Sigmoid colon (tissue), 7 donors: Measurements from ENCODE around the gene CD93. TPM values are rescaled to one million over a fixed set of nuclear protein-coding genes. Genes with fewer than 3 reads are reported as not detected.

ENCODE experiments used
- DNase-seq: peaks from one replicate; pipeline ENCODE4 v3.0.0-alpha.2; 2019
- H3K27ac ChIP-seq, 4 donors: fragments of 200-600 bp; sonication (generic); one replicate each; pipeline ENCODE4 v1.5.1; 2016 to 2019; ENCODE audit warnings: mild to moderate bottlenecking in 1 of 4
- H3K27me3 ChIP-seq, 3 donors: fragments of 200-600 bp; sonication (generic); one replicate each; pipeline ENCODE4 v1.5.1; 2019; ENCODE audit warnings: mild to moderate bottlenecking in 1 of 3
- H3K36me3 ChIP-seq, 4 donors: fragments of 200-600 bp; sonication (generic); one replicate each; pipeline ENCODE4 v1.5.1; 2016 to 2019
- H3K4me1 ChIP-seq, 4 donors: fragments of 200-600 bp; sonication (generic); one replicate each; pipeline ENCODE4 v1.5.1; 2017 to 2019
- H3K4me3 ChIP-seq, 4 donors: fragments of 200-600 bp; sonication (generic); one replicate each; pipeline ENCODE4 v1.5.1; 2017 to 2019; ENCODE audit warnings: mild to moderate bottlenecking in 2 of 4, moderate library complexity in 1 of 4
- H3K9me3 ChIP-seq, 4 donors: fragments of 200-600 bp in 3 of 4; sonication (generic) in 3 of 4; one replicate each; pipeline versions ENCODE4 v1.5.1 to v1.6.1; 2013 to 2019
- CTCF ChIP-seq, 4 experiments: fragments of 450-650 bp in 3 of 4; fragments of 200-600 bp in 1 of 4; IDR thresholded peaks; one replicate each; pipeline ENCODE4 v1.5.1; 2016 to 2019; ENCODE audit warnings: antibody characterized with exemption in 4 of 4, mild to moderate bottlenecking in 3 of 4, moderate library complexity in 2 of 4
- EP300 ChIP-seq, 4 donors: sonication (generic); formaldehyde crosslinking; IDR thresholded peaks; one replicate each; pipeline ENCODE4 v1.6.1; 2017; ENCODE audit warnings: antibody characterized with exemption in 4 of 4
- POLR2A ChIP-seq, 2 donors: fragments of 450-650 bp; IDR thresholded peaks; one replicate each; pipeline ENCODE4 v1.6.1; 2016; ENCODE audit warnings: antibody characterized with exemption in 2 of 2, mild to moderate bottlenecking in 2 of 2, moderate library complexity in 2 of 2
- POLR2AphosphoS5 ChIP-seq, 4 donors: sonication (generic); formaldehyde crosslinking; IDR thresholded peaks; one replicate each; pipeline ENCODE4 v1.6.1; 2017; ENCODE audit warnings: antibody characterized with exemption in 4 of 4
- WGBS, 2 donors: extraction: QIAGEN DNeasy Blood & Tissue Kit; methylation state at CpG; one replicate each; pipeline ENCODE4 v1.1.7; 2013; 5-methylcytosine and 5-hydroxymethylcytosine counted together
- intact Hi-C: fragments of 100-400 bp; cut with DNase I; formaldehyde crosslinking; loops from one replicate; pipeline ENCODE4 v1.15.1; 2023
- polyA plus RNA-seq, 3 donors: library from polyadenylated mRNA; stranded (reverse); fragments of 200-250 nt; gene quantifications; one replicate each; pipeline ENCODE4 v1.2.3, GENCODE V29; 2013
- total RNA-seq, 4 donors: library from RNA; depleted of rRNA; stranded (reverse); fragments of >200 nt; gene quantifications; one replicate each; pipeline ENCODE4 v1.1.0, GENCODE V29; 2016
- donor health status: healthy with polysubstance abuse.
- donor health status: Bipolar disorder and iron deficiency.
- donor health status: healthy.

The CD93 gene
- total and polyA plus RNA-seq, 7 donors = 1.8 to 27.2 (median 14.5) TPM

- Histone ChIP-seq H3K27me3 (no peaks in the 10 kb centered on the region), H3K9me3 (no peaks in the 10 kb centered on the region), H3K36me3 (no peaks in the 10 kb centered on the region), H3K4me3 (no peak overlapping the region), H3K27ac (no peak overlapping the region), H3K4me1 (no peaks in the 10 kb centered on the region)
- no peak for TF ChIP-seq CTCF (IDR thresholded peaks at IDR 0.05)
- TF ChIP-seq POLR2AphosphoS5 (IDR thresholded peaks at IDR 0.05) = no peak
- TF ChIP-seq EP300 (IDR thresholded peaks at IDR 0.05) = no peak
- no peak for TF ChIP-seq POLR2A (IDR thresholded peaks at IDR 0.05)
- peak; percentile 24 for DNase-seq
- intact Hi-C loops = no loop called here
- 77 to 78% methylated on average over 13 of the region's 13 CpGs for WGBS, 2 donors
Observed at GRCh38 chr20:23099791-23100719, 13.9 kb upstream of the CD93 start.

GRCh38 chr20:23097636-23098580 lies 11.8 kb upstream of the CD93 start:
- TF ChIP-seq CTCF (IDR thresholded peaks at IDR 0.05) (no peak), POLR2A (IDR thresholded peaks at IDR 0.05) (no peak)
- intact Hi-C loops = no loop called here
- Histone ChIP-seq H3K4me3 (no peak overlapping the region), H3K36me3 (no peaks in the 10 kb centered on the region), H3K27ac (no peak overlapping the region), H3K27me3 (no peaks in the 10 kb centered on the region), H3K4me1 (no peaks in the 10 kb centered on the region), H3K9me3 (no peaks in the 10 kb centered on the region)
- peak; percentile 55 for DNase-seq
- 79 to 86% methylated on average over 16 of the region's 16 CpGs for WGBS, 2 donors

GRCh38 chr20:23096986-23097520 lies 10.9 kb upstream of the CD93 start:
- H3K9me3 ChIP-seq = no peaks in the 10 kb centered on the region
- WGBS, 2 donors = 77 to 86% methylated on average over 11 of the region's 11 CpGs
- no peaks in the 10 kb centered on the region for H3K4me1 ChIP-seq
- H3K36me3 ChIP-seq = no peaks in the 10 kb centered on the region
- intact Hi-C loops = no loop called here
- DNase-seq = peak; percentile 27
- no peaks in the 10 kb centered on the region for H3K27me3 ChIP-seq
- H3K27ac ChIP-seq = no peak overlapping the region
- no peak overlapping the region for H3K4me3 ChIP-seq
- TF ChIP-seq POLR2AphosphoS5 (IDR thresholded peaks at IDR 0.05) = no peak
- no peak for TF ChIP-seq CTCF (IDR thresholded peaks at IDR 0.05)
- no peak for TF ChIP-seq POLR2A (IDR thresholded peaks at IDR 0.05)
- TF ChIP-seq EP300 (IDR thresholded peaks at IDR 0.05) = no peak

GRCh38 chr20:23096097-23096496 lies 10.0 kb upstream of the CD93 start:
- H3K9me3 ChIP-seq = no peaks in the 10 kb centered on the region
- H3K4me3 ChIP-seq = no peak overlapping the region
- WGBS, 2 donors = 71 to 87% methylated on average over 3 of the region's 3 CpGs
- no peaks in the 10 kb centered on the region for H3K4me1 ChIP-seq
- H3K36me3 ChIP-seq = no peaks in the 10 kb centered on the region
- no peak overlapping the region for H3K27ac ChIP-seq
- TF ChIP-seq CTCF (IDR thresholded peaks at IDR 0.05) = no peak
- no peak for TF ChIP-seq EP300 (IDR thresholded peaks at IDR 0.05)
- no peak for TF ChIP-seq POLR2A (IDR thresholded peaks at IDR 0.05)
- no peak for TF ChIP-seq POLR2AphosphoS5 (IDR thresholded peaks at IDR 0.05)
- no peaks in the 10 kb centered on the region for H3K27me3 ChIP-seq
- DNase-seq = peak; percentile 27
- intact Hi-C loops = no loop called here
